Measurements from ENCODE around the gene TXNL4B.

DNA sequence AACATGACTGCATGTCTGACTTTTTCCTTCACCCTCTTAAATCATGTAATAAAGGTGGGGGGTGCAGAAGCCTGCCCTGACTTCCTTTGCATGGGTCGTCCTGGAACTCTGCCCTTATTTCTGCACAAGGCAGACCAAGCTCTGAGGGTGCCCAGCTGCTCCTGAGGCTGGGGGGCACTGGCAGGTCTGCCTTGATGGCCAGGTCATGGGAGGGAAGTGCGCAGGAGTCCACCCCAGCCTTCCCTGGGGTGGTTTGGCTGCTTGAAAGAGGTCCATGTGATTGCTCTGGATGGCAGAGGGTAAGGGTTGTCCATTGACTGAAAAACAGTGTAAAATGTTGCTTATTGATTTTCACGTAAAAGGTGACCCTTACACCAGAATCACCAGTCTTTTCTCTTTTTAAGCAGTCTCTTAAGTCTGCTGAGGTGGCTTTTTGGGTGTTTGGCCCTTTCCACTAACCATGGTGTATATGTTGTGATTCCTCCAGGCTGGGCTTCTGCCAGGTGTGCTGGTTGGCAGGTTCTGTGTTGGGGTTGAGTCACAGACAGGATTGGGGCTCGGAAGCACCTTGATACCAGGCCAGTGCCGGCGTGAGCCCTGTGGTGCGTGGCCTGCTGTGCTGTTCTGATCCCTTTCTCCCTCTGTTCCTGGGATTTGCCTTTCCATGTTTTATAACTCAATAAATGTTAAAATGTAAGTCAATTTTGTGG lies 19.6 kb upstream of the TXNL4B start:
- TF ChIP-seq TAF1 (IDR thresholded peaks at IDR 0.05; ENCODE audit: borderline replicate concordance, insufficient read depth, low read length) (no peak), SIN3A (IDR thresholded peaks at IDR 0.05; ENCODE audit: borderline replicate concordance, insufficient read depth, low read length) (no peak), POLR2AphosphoS5 (IDR thresholded peaks at IDR 0.05; ENCODE audit: low read depth, low read length) (no peak), FOXP2 (optimal IDR thresholded peaks at IDR 0.05; ENCODE audit: borderline replicate concordance, extremely low read depth, extremely low read length, insufficient read depth) (no peak)
- TF ChIP-seq, protein P1, sequence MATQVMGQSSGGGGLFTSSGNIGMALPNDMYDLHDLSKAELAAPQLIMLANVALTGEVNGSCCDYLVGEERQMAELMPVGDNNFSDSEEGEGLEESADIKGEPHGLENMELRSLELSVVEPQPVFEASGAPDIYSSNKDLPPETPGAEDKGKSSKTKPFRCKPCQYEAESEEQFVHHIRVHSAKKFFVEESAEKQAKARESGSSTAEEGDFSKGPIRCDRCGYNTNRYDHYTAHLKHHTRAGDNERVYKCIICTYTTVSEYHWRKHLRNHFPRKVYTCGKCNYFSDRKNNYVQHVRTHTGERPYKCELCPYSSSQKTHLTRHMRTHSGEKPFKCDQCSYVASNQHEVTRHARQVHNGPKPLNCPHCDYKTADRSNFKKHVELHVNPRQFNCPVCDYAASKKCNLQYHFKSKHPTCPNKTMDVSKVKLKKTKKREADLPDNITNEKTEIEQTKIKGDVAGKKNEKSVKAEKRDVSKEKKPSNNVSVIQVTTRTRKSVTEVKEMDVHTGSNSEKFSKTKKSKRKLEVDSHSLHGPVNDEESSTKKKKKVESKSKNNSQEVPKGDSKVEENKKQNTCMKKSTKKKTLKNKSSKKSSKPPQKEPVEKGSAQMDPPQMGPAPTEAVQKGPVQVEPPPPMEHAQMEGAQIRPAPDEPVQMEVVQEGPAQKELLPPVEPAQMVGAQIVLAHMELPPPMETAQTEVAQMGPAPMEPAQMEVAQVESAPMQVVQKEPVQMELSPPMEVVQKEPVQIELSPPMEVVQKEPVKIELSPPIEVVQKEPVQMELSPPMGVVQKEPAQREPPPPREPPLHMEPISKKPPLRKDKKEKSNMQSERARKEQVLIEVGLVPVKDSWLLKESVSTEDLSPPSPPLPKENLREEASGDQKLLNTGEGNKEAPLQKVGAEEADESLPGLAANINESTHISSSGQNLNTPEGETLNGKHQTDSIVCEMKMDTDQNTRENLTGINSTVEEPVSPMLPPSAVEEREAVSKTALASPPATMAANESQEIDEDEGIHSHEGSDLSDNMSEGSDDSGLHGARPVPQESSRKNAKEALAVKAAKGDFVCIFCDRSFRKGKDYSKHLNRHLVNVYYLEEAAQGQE (IDR thresholded peaks at IDR 0.05; ENCODE audit: insufficient read depth in 1 of 2, low read depth in 2 of 2, low read length in 2 of 2), result no peak
